Stomach (tissue), 9 donors: ENCODE measurements around the gene NEFH. TPM values are rescaled to one million over a fixed set of nuclear protein-coding genes. Genes with fewer than 3 reads are reported as not detected.

Source experiments
- DNase-seq, 2 donors: peaks; one replicate each; pipeline versions ENCODE4 v3.0.0 to v3.0.0-alpha.2; 2013 to 2019
- H3K27ac ChIP-seq, 5 donors: fragments of 200-600 bp in 4 of 5; sonication (generic) in 4 of 5; one replicate each; pipeline ENCODE4 v1.5.1; 2013 to 2019; ENCODE audit warnings: mild to moderate bottlenecking in 1 of 5, moderate library complexity in 1 of 5
- H3K27me3 ChIP-seq, 3 donors: fragments of 200-600 bp; sonication (generic); one replicate each; pipeline ENCODE4 v1.5.1; 2017 to 2019; ENCODE audit warnings: mixed run types in 1 of 3
- H3K36me3 ChIP-seq, 4 donors: fragments of 200-600 bp; sonication (generic); 1 replicate in 3 of 4; 2 replicates in 1 of 4; pipeline ENCODE4 v1.5.1; 2016 to 2019
- H3K4me1 ChIP-seq, 4 donors: fragments of 200-600 bp; sonication (generic); one replicate each; pipeline ENCODE4 v1.5.1; 2016 to 2019
- H3K4me3 ChIP-seq, 4 donors: fragments of 200-600 bp; sonication (generic) in 3 of 4; one replicate each; pipeline ENCODE4 v1.5.1; 2016 to 2019; ENCODE audit warnings: mild to moderate bottlenecking in 1 of 4
- H3K9me3 ChIP-seq, 4 donors: fragments of 200-600 bp; sonication (generic); one replicate each; pipeline ENCODE4 v1.5.1; 2016 to 2019
- EP300 ChIP-seq: sonication (generic); formaldehyde crosslinking; IDR thresholded peaks from one replicate; pipeline ENCODE4 v1.6.1; 2017; ENCODE audit warnings: antibody characterized with exemption
- POLR2A ChIP-seq, 4 donors: fragments of 450-650 bp; IDR thresholded peaks; one replicate each; pipeline ENCODE4 v1.6.1; 2016; ENCODE audit warnings: antibody characterized with exemption in 4 of 4, control low read depth in 2 of 4, mild to moderate bottlenecking in 1 of 4, moderate library complexity in 1 of 4
- POLR2AphosphoS5 ChIP-seq, 3 donors: sonication (generic); formaldehyde crosslinking; IDR thresholded peaks; one replicate each; pipeline ENCODE4 v1.6.1; 2016; ENCODE audit warnings: antibody characterized with exemption in 3 of 3
- WGBS, 5 donors: extraction: QIAGEN DNeasy Blood & Tissue Kit in 3 of 5; methylation state at CpG; one replicate each; pipeline versions ENCODE4 v1.1.5 to v1.1.7; 2013 to 2018; 5-methylcytosine and 5-hydroxymethylcytosine counted together
- intact Hi-C: fragments of 100-400 bp; cut with DNase I; formaldehyde crosslinking; loops from one replicate; pipeline ENCODE4 v1.15.1; 2023; ENCODE audit warnings: low total_unique reads
- polyA plus RNA-seq, 3 donors: library from polyadenylated mRNA; stranded (reverse); fragments of 200-250 nt; gene quantifications; one replicate each; pipeline ENCODE4 v1.2.3, GENCODE V29; 2013
- total RNA-seq, 5 donors: library from RNA; depleted of rRNA; stranded (reverse); fragments of >200 nt; gene quantifications; one replicate each; pipeline versions ENCODE4 v1.1.0 to v1.2.3, GENCODE V29; 2014 to 2016
- TF ChIP-seq, protein P1 (sequence below), 7 experiments: fragments of 450-650 bp in 4 of 7; fragments of 200-600 bp in 3 of 7; sonication (generic) in 3 of 7; IDR thresholded peaks; one replicate each; pipeline ENCODE4 v1.5.1; 2016 to 2019; ENCODE audit warnings: antibody characterized with exemption in 7 of 7, control low read depth in 2 of 7, mild to moderate bottlenecking in 1 of 7
- donor health status: healthy with polysubstance abuse.
- donor health status: Bipolar disorder and iron deficiency.
- donor health status: healthy.

Gene NEFH
- total and polyA plus RNA-seq, 8 donors: 0.14 to 2.7 (median 0.43) TPM; not detected in 3

DNA sequence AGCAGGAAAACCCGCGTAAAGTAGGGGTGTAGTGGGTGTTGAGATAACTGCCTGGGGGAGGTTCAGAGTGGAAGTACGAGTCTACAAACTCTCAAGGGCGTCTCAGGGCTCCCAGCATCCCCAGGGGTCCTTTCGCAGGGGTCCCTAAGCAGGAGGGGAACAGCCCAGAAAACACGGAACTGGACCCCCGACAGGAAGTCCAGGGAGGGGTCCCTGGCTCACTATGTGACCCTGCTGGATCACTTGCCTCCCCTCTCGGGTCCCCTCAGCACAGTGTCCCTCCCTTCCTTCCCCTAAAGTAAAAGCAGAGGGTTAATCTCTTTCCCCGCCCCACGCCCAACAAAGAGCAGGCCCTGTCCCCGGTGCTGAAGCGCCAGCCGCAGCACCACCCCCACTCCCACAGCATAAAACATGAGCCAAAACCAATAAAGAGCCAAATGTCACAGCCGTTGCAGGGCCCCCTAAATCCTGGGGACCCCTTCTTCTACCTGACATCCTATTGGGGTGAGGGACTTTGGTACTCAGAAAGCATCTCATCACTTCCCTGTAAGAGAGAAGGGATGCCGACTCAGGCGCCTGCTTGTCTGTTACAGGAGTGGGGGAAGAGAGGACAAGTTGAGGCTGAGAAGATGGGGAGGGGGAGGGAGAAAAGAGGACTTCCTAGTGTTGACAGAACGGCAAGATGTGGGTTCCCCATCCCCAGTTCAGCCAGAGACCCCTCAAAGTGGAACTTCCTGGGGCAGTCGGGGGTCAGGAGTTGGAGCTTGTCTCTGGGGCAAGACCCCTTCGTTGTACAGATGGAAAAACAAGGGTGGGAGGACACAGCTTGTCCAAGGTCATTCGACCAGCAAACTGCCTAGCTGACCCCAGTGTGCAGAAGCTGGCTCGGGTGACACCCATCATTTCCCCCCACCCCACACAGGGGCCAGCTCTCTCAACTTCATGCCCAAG is 1.4 kb upstream of the NEFH start:
- no peak overlapping the region for H3K4me3 ChIP-seq
- TF ChIP-seq POLR2AphosphoS5 (IDR thresholded peaks at IDR 0.05) (no peak), EP300 (no peak), POLR2A (IDR thresholded peaks at IDR 0.05) (no peak)
- TF ChIP-seq, protein P1, sequence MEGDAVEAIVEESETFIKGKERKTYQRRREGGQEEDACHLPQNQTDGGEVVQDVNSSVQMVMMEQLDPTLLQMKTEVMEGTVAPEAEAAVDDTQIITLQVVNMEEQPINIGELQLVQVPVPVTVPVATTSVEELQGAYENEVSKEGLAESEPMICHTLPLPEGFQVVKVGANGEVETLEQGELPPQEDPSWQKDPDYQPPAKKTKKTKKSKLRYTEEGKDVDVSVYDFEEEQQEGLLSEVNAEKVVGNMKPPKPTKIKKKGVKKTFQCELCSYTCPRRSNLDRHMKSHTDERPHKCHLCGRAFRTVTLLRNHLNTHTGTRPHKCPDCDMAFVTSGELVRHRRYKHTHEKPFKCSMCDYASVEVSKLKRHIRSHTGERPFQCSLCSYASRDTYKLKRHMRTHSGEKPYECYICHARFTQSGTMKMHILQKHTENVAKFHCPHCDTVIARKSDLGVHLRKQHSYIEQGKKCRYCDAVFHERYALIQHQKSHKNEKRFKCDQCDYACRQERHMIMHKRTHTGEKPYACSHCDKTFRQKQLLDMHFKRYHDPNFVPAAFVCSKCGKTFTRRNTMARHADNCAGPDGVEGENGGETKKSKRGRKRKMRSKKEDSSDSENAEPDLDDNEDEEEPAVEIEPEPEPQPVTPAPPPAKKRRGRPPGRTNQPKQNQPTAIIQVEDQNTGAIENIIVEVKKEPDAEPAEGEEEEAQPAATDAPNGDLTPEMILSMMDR (IDR thresholded peaks at IDR 0.05): no peak
- no peak overlapping the region for H3K27ac ChIP-seq
- H3K4me1 ChIP-seq: peaks cover 12 to 33% (median 20%) of the 10 kb centered on the region in 4 donors
- H3K27me3 ChIP-seq: peaks cover 25 to 97% (median 56%) of the 10 kb centered on the region in 3 donors
- intact Hi-C loops: no loop called here
- H3K9me3 ChIP-seq: no peaks in the 10 kb centered on the region
- WGBS, 5 donors: 9 to 12% (median 11%) methylated on average over 20 to 21 of the region's 21 CpGs
- DNase-seq: peak in 1 of 2 donors; percentile 74
- no peaks in the 10 kb centered on the region for H3K36me3 ChIP-seq

DNA sequence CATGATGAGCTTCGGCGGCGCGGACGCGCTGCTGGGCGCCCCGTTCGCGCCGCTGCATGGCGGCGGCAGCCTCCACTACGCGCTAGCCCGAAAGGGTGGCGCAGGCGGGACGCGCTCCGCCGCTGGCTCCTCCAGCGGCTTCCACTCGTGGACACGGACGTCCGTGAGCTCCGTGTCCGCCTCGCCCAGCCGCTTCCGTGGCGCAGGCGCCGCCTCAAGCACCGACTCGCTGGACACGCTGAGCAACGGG is 169 bp downstream of the NEFH start:
- Histone ChIP-seq H3K4me1 (peaks cover 12 to 33% (median 20%) of the 10 kb centered on the region in 4 donors), H3K9me3 (no peaks in the 10 kb centered on the region), H3K4me3 (peak overlapping the region; percentile 7 to 37 (median 24)), H3K36me3 (no peaks in the 10 kb centered on the region), H3K27me3 (peaks cover 25 to 82% (median 56%) of the 10 kb centered on the region in 3 donors), H3K27ac (no peak overlapping the region)
- DNase-seq: no peak
- WGBS, 5 donors: 0 to 10% (median 7%) methylated on average over 6 to 39 of the region's 39 CpGs
- TF ChIP-seq POLR2AphosphoS5 (IDR thresholded peaks at IDR 0.05) (no peak), EP300 (no peak), POLR2A (IDR thresholded peaks at IDR 0.05) (no peak)
- TF ChIP-seq, protein P1 (IDR thresholded peaks at IDR 0.05): no peak
- intact Hi-C loops: no loop called here

DNA sequence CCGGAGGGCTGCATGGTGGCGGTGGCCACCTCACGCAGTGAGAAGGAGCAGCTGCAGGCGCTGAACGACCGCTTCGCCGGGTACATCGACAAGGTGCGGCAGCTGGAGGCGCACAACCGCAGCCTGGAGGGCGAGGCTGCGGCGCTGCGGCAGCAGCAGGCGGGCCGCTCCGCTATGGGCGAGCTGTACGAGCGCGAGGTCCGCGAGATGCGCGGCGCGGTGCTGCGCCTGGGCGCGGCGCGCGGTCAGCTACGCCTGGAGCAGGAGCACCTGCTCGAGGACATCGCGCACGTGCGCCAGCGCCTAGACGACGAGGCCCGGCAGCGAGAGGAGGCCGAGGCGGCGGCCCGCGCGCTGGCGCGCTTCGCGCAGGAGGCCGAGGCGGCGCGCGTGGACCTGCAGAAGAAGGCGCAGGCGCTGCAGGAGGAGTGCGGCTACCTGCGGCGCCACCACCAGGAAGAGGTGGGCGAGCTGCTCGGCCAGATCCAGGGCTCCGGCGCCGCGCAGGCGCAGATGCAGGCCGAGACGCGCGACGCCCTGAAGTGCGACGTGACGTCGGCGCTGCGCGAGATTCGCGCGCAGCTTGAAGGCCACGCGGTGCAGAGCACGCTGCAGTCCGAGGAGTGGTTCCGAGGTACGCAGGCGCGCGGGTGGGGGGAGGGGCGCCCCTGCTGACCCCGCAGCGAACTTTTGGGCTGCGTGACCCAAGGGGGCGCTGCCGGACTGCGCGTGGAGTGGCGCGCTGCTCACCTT is 670 bp downstream of the NEFH start:
- H3K4me3 ChIP-seq: peak overlapping the region; percentile 7 to 37 (median 24)

More for the DNA sequence above, 670 bp downstream of the NEFH start:
- TF ChIP-seq, protein P1 (IDR thresholded peaks at IDR 0.05): no peak
- TF ChIP-seq POLR2A (IDR thresholded peaks at IDR 0.05): no peak
- TF ChIP-seq EP300: no peak
- no peak for TF ChIP-seq POLR2AphosphoS5 (IDR thresholded peaks at IDR 0.05)
- intact Hi-C loops: no loop called here
- Histone ChIP-seq H3K9me3 (no peaks in the 10 kb centered on the region), H3K36me3 (no peaks in the 10 kb centered on the region), H3K27me3 (peaks cover 25 to 77% (median 52%) of the 10 kb centered on the region in 3 donors), H3K4me1 (peaks cover 12 to 33% (median 20%) of the 10 kb centered on the region in 4 donors), H3K27ac (no peak overlapping the region)
- peak in 1 of 2 donors; percentile 92 for DNase-seq
- WGBS, 5 donors: 10 to 23% (median 18%) methylated on average over 29 to 107 of the region's 107 CpGs
